Neural progenitor cell (in vitro differentiated cells): ENCODE data around the gene DAGLB. TPM values are rescaled to one million over a fixed set of nuclear protein-coding genes. Genes with fewer than 3 reads are reported as not detected.

ENCODE experiments used
- DNase-seq: peaks from one replicate; pipeline ENCODE4 v3.0.0-alpha.2; 2016; ENCODE audit warnings: low spot score
- H2AFZ ChIP-seq: fragments of 200-600 bp; sonication (generic); replicated peaks from 2 replicates; pipeline ENCODE4 v1.6.1; 2016; ENCODE audit warnings: antibody characterized with exemption
- H3F3A ChIP-seq: fragments of 200-600 bp; sonication (generic); 2 replicates; pipeline ENCODE4 v1.6.1; 2016; ENCODE audit warnings: antibody characterized with exemption, low read depth
- H3K27ac ChIP-seq: fragments of 200-600 bp; sonication (generic); 2 replicates; pipeline ENCODE4 v1.5.1; 2016; ENCODE audit warnings: mild to moderate bottlenecking
- H3K27me3 ChIP-seq: fragments of 200-600 bp; sonication (generic); 2 replicates; pipeline ENCODE4 v1.6.1; 2016; ENCODE audit warnings: mild to moderate bottlenecking, moderate library complexity
- H3K36me3 ChIP-seq: fragments of 200-600 bp; sonication (generic); 2 replicates; pipeline ENCODE4 v1.5.1; 2016
- H3K4me1 ChIP-seq: fragments of 200-600 bp; sonication (generic); 2 replicates; pipeline ENCODE4 v1.6.1; 2016; ENCODE audit warnings: mixed run types
- H3K4me2 ChIP-seq: fragments of 200-600 bp; sonication (generic); 2 replicates; pipeline ENCODE4 v1.6.1; 2016
- H3K4me3 ChIP-seq: fragments of 200-600 bp; sonication (generic); 2 replicates; pipeline ENCODE4 v1.5.1; 2016
- H3K79me2 ChIP-seq: fragments of 200-600 bp; sonication (generic); 2 replicates; pipeline ENCODE4 v1.6.1; 2016; ENCODE audit warnings: low read depth
- H3K9ac ChIP-seq: fragments of 200-600 bp; sonication (generic); 2 replicates; pipeline ENCODE4 v1.6.1; 2016
- H3K9me3 ChIP-seq: fragments of 200-600 bp; sonication (generic); 2 replicates; pipeline ENCODE4 v1.5.1; 2016; ENCODE audit warnings: low read depth
- H4K20me1 ChIP-seq: fragments of 200-600 bp; sonication (generic); 2 replicates; pipeline ENCODE4 v1.6.1; 2016; ENCODE audit warnings: low read depth
- H3K27ac Mint-ChIP-seq: 3 replicates; pipeline ENCODE4 v1.8.0; 2021; ENCODE audit warnings: mixed read lengths
- H3K27me3 Mint-ChIP-seq: 2 replicates; pipeline ENCODE4 v1.8.0; 2022; ENCODE audit warnings: low read depth, mild to moderate bottlenecking, inconsistent platforms, moderate library complexity, mixed read lengths; ENCODE audit not compliant: insufficient read depth
- H3K36me3 Mint-ChIP-seq: 3 replicates; pipeline ENCODE4 v1.8.0; 2021; ENCODE audit warnings: mixed read lengths
- H3K4me1 Mint-ChIP-seq: 3 replicates; pipeline ENCODE4 v1.8.0; 2021; ENCODE audit warnings: mixed read lengths
- H3K4me3 Mint-ChIP-seq: 3 replicates; pipeline ENCODE4 v1.8.0; 2021; ENCODE audit warnings: mild to moderate bottlenecking, moderate library complexity, mixed read lengths
- H3K9me3 Mint-ChIP-seq: 3 replicates; pipeline ENCODE4 v1.8.0; 2020; ENCODE audit warnings: mixed read lengths
- CTCF ChIP-seq: fragments of 200-600 bp; sonication (generic); IDR thresholded peaks from 2 replicates; pipeline ENCODE4 v1.5.1; 2017; ENCODE audit warnings: antibody characterized with exemption, mild to moderate bottlenecking
- EZH2 ChIP-seq: fragments of 200-600 bp; sonication (generic); IDR thresholded peaks from 2 replicates; pipeline ENCODE4 v1.6.1; 2017; ENCODE audit warnings: antibody characterized with exemption, mild to moderate bottlenecking, moderate library complexity
- EZH2phosphoT487 ChIP-seq: fragments of 200-600 bp; sonication (generic); IDR thresholded peaks from 2 replicates; pipeline ENCODE4 v1.6.1; 2017; ENCODE audit warnings: antibody characterized with exemption
- total RNA-seq: library from RNA; depleted of rRNA; stranded (reverse); fragments of >200 nt; gene quantifications from 2 replicates; pipeline ENCODE4 v1.2.3, GENCODE V29; 2015; ENCODE audit warnings: low replicate concordance

The DAGLB gene
- total RNA-seq, 1 donor from 2014 or later = 28.0 TPM

GRCh38 chr7:6422926-6423632 lies 24.7 kb downstream of the DAGLB start:
- Mint-ChIP-seq H3K27me3 (no peaks in the 10 kb centered on the region), H3K4me3 (no peak overlapping the region), H3K4me1 (no peaks in the 10 kb centered on the region), H3K36me3 (peaks cover 24% of the 10 kb centered on the region), H3K27ac (no peak overlapping the region), H3K9me3 (no peaks in the 10 kb centered on the region)
- TF ChIP-seq EZH2phosphoT487 (no peak), CTCF (no peak), EZH2 (no peak)
- Histone ChIP-seq H4K20me1 (no peaks in the 10 kb centered on the region), H3F3A (no peaks in the 10 kb centered on the region), H3K4me3 (no peak overlapping the region), H3K9me3 (no peaks in the 10 kb centered on the region), H3K27me3 (no peaks in the 10 kb centered on the region), H3K4me1 (no peaks in the 10 kb centered on the region), H3K27ac (no peak overlapping the region), H3K79me2 (no peaks in the 10 kb centered on the region), H3K9ac (no peak overlapping the region), H3K4me2 (no peak overlapping the region), H2AFZ (no peak overlapping the region), H3K36me3 (no peaks in the 10 kb centered on the region)
- no peak for DNase-seq

DNA sequence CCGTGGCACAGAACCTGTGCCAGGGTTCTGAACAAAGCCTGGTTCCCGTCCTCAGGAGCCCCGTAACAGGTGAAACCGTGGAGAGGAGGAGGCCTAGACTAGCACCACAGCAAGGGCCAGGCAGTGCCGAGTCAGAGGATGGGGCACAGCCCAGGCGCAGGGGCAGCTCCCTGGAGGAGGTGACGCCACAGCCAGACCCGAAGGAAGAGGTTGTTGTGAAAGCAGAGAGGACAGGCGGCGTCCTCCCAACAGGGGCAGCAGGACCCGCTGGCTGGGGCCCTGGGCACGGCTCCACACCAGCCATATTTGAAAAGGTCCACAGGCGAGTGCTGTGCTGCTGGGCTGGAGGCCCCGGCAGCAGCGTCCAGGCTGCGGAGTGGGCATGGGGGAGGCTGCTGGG lies 25.7 kb downstream of the DAGLB start:
- Histone ChIP-seq H3K79me2 (no peaks in the 10 kb centered on the region), H3K4me1 (peaks cover 2% of the 10 kb centered on the region), H3K36me3 (peaks cover 3% of the 10 kb centered on the region), H2AFZ (no peak overlapping the region), H3K27me3 (no peaks in the 10 kb centered on the region), H3K9me3 (no peaks in the 10 kb centered on the region), H3K4me3 (no peak overlapping the region), H3F3A (peaks cover 5% of the 10 kb centered on the region), H4K20me1 (no peaks in the 10 kb centered on the region), H3K4me2 (no peak overlapping the region), H3K27ac (no peak overlapping the region), H3K9ac (no peak overlapping the region)
- Mint-ChIP-seq H3K27ac (no peak overlapping the region), H3K4me3 (no peak overlapping the region), H3K36me3 (peaks cover 21% of the 10 kb centered on the region), H3K27me3 (peaks cover 1% of the 10 kb centered on the region), H3K4me1 (no peaks in the 10 kb centered on the region), H3K9me3 (no peaks in the 10 kb centered on the region)
- DNase-seq = no peak
- no peak for TF ChIP-seq EZH2phosphoT487
- no peak for TF ChIP-seq EZH2
- TF ChIP-seq CTCF = no peak

- no peak overlapping the region for H3K27ac Mint-ChIP-seq
- no peaks in the 10 kb centered on the region for H3K27me3 ChIP-seq
- no peak for DNase-seq
- H3K9me3 ChIP-seq = no peaks in the 10 kb centered on the region
- H3K9ac ChIP-seq = no peak overlapping the region
- H3K27ac ChIP-seq = no peak overlapping the region
- H3K4me3 Mint-ChIP-seq = no peak overlapping the region
- H3K36me3 Mint-ChIP-seq = peaks cover 28% of the 10 kb centered on the region
- peaks cover 10% of the 10 kb centered on the region for H3F3A ChIP-seq
- TF ChIP-seq EZH2 = no peak
- TF ChIP-seq EZH2phosphoT487 = no peak
- no peak for TF ChIP-seq CTCF
- no peaks in the 10 kb centered on the region for H4K20me1 ChIP-seq
- peaks cover 4% of the 10 kb centered on the region for H3K4me1 Mint-ChIP-seq
- no peak overlapping the region for H3K4me2 ChIP-seq
- no peaks in the 10 kb centered on the region for H3K9me3 Mint-ChIP-seq
- no peak overlapping the region for H2AFZ ChIP-seq
- H3K4me3 ChIP-seq = no peak overlapping the region
- peaks cover 2% of the 10 kb centered on the region for H3K27me3 Mint-ChIP-seq
- H3K36me3 ChIP-seq = peaks cover 3% of the 10 kb centered on the region
- peaks cover 10% of the 10 kb centered on the region for H3K4me1 ChIP-seq
- no peaks in the 10 kb centered on the region for H3K79me2 ChIP-seq
Measured at GRCh38 chr7:6420680-6421079, 27.1 kb downstream of the DAGLB start.
